Peyer's patch (tissue), 4 donors: ENCODE data around the gene LMNB1. TPM values are rescaled to one million over a fixed set of nuclear protein-coding genes. Genes with fewer than 3 reads are reported as not detected.
"Not testable (repeated sequence)": the region's sequence is repeated elsewhere in the genome, so short reads cannot be mapped to it uniquely, and the experiment has no call there.

Experiments used
- DNase-seq, 3 donors: peaks; one replicate each; pipeline ENCODE4 v3.0.0-alpha.2; 2017 to 2019
- H3K27ac ChIP-seq, 4 donors: fragments of 200-600 bp; sonication (generic); one replicate each; pipeline ENCODE4 v1.5.1; 2016 to 2019
- H3K27me3 ChIP-seq, 2 donors: fragments of 200-600 bp; sonication (generic); one replicate each; pipeline ENCODE4 v1.5.1; 2019
- H3K36me3 ChIP-seq, 3 donors: fragments of 200-600 bp; sonication (generic); one replicate each; pipeline ENCODE4 v1.5.1; 2016 to 2019
- H3K4me1 ChIP-seq, 4 donors: fragments of 200-600 bp; sonication (generic); one replicate each; pipeline ENCODE4 v1.5.1; 2016 to 2019
- H3K4me3 ChIP-seq, 4 donors: fragments of 200-600 bp; sonication (generic); 1 replicate in 3 of 4; 2 replicates in 1 of 4; pipeline ENCODE4 v1.5.1; 2016 to 2019; ENCODE audit warnings: mild to moderate bottlenecking in 1 of 4
- H3K9me3 ChIP-seq, 4 donors: fragments of 200-600 bp; sonication (generic); one replicate each; pipeline ENCODE4 v1.5.1; 2016 to 2019; ENCODE audit warnings: mild to moderate bottlenecking in 1 of 4
- CTCF ChIP-seq, 6 experiments: fragments of 450-650 bp in 4 of 6; fragments of 200-600 bp in 2 of 6; sonication (generic) in 1 of 6; IDR thresholded peaks; one replicate each; pipeline ENCODE4 v1.5.1; 2017 to 2019; ENCODE audit warnings: antibody characterized with exemption in 6 of 6, mild to moderate bottlenecking in 3 of 6, moderate library complexity in 1 of 6
- POLR2A ChIP-seq, 2 donors: fragments of 450-650 bp; IDR thresholded peaks; one replicate each; pipeline ENCODE4 v1.5.1; 2017; ENCODE audit warnings: antibody characterized with exemption in 2 of 2, mild to moderate bottlenecking in 2 of 2, moderate library complexity in 2 of 2
- total RNA-seq, 4 donors: library from RNA; depleted of rRNA; stranded (reverse); fragments of >200 nt; gene quantifications; one replicate each; pipeline ENCODE4 v1.1.0, GENCODE V29; 2016

Gene LMNB1
- total RNA-seq, 4 donors from 2014 or later: 18.6 to 83.3 (median 23.1) TPM

- no peaks in the 10 kb centered on the region for H3K36me3 ChIP-seq
- no peaks in the 10 kb centered on the region for H3K9me3 ChIP-seq
- peaks cover 0 to 2% (median 0%) of the 10 kb centered on the region in 4 donors for H3K4me1 ChIP-seq
- no peak overlapping the region for H3K27ac ChIP-seq
- H3K27me3 ChIP-seq: no peaks in the 10 kb centered on the region
- peak in 1 of 3 donors; percentile 21 for DNase-seq
- TF ChIP-seq CTCF (IDR thresholded peaks at IDR 0.05) (no peak), POLR2A (IDR thresholded peaks at IDR 0.05) (no peak)
- H3K4me3 ChIP-seq: no peak overlapping the region
Observed at GRCh38 chr5:126754609-126755008, 22.3 kb upstream of the LMNB1 start.

GRCh38 chr5:126755593-126755992 lies 21.3 kb upstream of the LMNB1 start:
- Histone ChIP-seq H3K4me1 (peaks cover 0 to 8% (median 0%) of the 10 kb centered on the region in 4 donors), H3K36me3 (no peaks in the 10 kb centered on the region), H3K27me3 (no peaks in the 10 kb centered on the region), H3K4me3 (no peak overlapping the region), H3K9me3 (no peaks in the 10 kb centered on the region), H3K27ac (no peak overlapping the region)
- TF ChIP-seq CTCF (IDR thresholded peaks at IDR 0.05) (no peak), POLR2A (IDR thresholded peaks at IDR 0.05) (no peak)
- peak in 1 of 3 donors; percentile 23 for DNase-seq

GRCh38 chr5:126757713-126758357 lies 19.1 kb upstream of the LMNB1 start:
- no peak for TF ChIP-seq POLR2A (IDR thresholded peaks at IDR 0.05)
- no peak for TF ChIP-seq CTCF (IDR thresholded peaks at IDR 0.05)
- Histone ChIP-seq H3K27ac (no peak overlapping the region), H3K9me3 (no peaks in the 10 kb centered on the region), H3K4me1 (peaks cover 0 to 8% (median 0%) of the 10 kb centered on the region in 4 donors), H3K36me3 (no peaks in the 10 kb centered on the region), H3K4me3 (no peak overlapping the region), H3K27me3 (no peaks in the 10 kb centered on the region)
- DNase-seq: no peak

- no peaks in the 10 kb centered on the region for H3K36me3 ChIP-seq
Observed at GRCh38 chr5:126763371-126763770, 13.6 kb upstream of the LMNB1 start.

GRCh38 chr5:126769703-126770102 lies 7.2 kb upstream of the LMNB1 start:
- TF ChIP-seq CTCF (IDR thresholded peaks at IDR 0.05) (no peak), POLR2A (IDR thresholded peaks at IDR 0.05) (no peak)
- Histone ChIP-seq H3K27me3 (no peaks in the 10 kb centered on the region), H3K4me1 (no peaks in the 10 kb centered on the region)

More at GRCh38 chr5:126763371-126763770, 13.6 kb upstream of the LMNB1 start:
- H3K27ac ChIP-seq: no peak overlapping the region
- TF ChIP-seq CTCF (IDR thresholded peaks at IDR 0.05) (no peak), POLR2A (IDR thresholded peaks at IDR 0.05) (no peak)
- no peak overlapping the region for H3K4me3 ChIP-seq
- H3K27me3 ChIP-seq: no peaks in the 10 kb centered on the region
- peaks cover 0 to 8% (median 0%) of the 10 kb centered on the region in 4 donors for H3K4me1 ChIP-seq
- DNase-seq: peak in 1 of 3 donors; percentile 7
- no peaks in the 10 kb centered on the region for H3K9me3 ChIP-seq

GRCh38 chr5:126773536-126773935 lies 3.4 kb upstream of the LMNB1 start:
- H3K4me3 ChIP-seq, DNase-seq, H3K9me3 ChIP-seq, H3K27ac ChIP-seq, H3K4me1 ChIP-seq, H3K36me3 ChIP-seq, H3K27me3 ChIP-seq: not testable (repeated sequence)

More at GRCh38 chr5:126769703-126770102, 7.2 kb upstream of the LMNB1 start:
- H3K27ac ChIP-seq: no peak overlapping the region
- H3K4me3 ChIP-seq: no peak overlapping the region
- no peaks in the 10 kb centered on the region for H3K36me3 ChIP-seq
- no peaks in the 10 kb centered on the region for H3K9me3 ChIP-seq
- DNase-seq: no peak

GRCh38 chr5:126774595-126774994 lies 2.3 kb upstream of the LMNB1 start:
- H3K9me3 ChIP-seq, H3K4me3 ChIP-seq, H3K27ac ChIP-seq, H3K36me3 ChIP-seq, DNase-seq, H3K27me3 ChIP-seq: not testable (repeated sequence)
- peaks cover 0 to 12% (median 2%) of the 10 kb centered on the region in 4 donors for H3K4me1 ChIP-seq
